DND-41 (cell line): ENCODE data around the gene ZRANB1.

Experiments
- EZH2 ChIP-seq: IDR thresholded peaks from 3 replicates; pipeline ENCODE4 v1.6.1; 2012; ENCODE audit warnings: borderline replicate concordance, low read depth, mild to moderate bottlenecking, moderate library complexity, low read length, inconsistent platforms; ENCODE audit not compliant: severe bottlenecking
- TF ChIP-seq, protein P1 (sequence below): IDR thresholded peaks from 2 replicates; pipeline ENCODE4 v1.5.1; 2012; ENCODE audit warnings: borderline replicate concordance, low read length, moderate library complexity, mild to moderate bottlenecking; ENCODE audit not compliant: poor library complexity, severe bottlenecking; ENCODE audit errors: extremely low read depth

DNA sequence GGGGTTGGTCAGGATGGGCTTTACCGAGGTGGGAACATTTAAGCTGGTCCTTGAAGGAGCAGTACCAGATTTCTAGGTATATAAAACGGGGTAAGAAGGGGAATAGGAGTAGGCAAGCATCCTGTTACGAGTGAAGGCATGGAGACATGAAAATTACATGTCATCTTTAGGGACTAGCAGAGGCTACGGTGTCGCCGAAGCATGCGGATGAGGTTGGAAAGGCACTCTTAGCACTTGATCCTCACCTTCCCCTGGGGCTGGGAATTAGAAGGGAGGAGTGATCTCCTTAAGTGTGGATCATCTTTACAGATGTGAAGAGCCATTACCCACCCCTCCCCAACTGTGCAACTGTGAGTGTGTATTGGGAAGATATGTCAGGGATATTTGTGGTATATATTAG is 13.8 kb upstream of the ZRANB1 start:
- TF ChIP-seq, protein P1, sequence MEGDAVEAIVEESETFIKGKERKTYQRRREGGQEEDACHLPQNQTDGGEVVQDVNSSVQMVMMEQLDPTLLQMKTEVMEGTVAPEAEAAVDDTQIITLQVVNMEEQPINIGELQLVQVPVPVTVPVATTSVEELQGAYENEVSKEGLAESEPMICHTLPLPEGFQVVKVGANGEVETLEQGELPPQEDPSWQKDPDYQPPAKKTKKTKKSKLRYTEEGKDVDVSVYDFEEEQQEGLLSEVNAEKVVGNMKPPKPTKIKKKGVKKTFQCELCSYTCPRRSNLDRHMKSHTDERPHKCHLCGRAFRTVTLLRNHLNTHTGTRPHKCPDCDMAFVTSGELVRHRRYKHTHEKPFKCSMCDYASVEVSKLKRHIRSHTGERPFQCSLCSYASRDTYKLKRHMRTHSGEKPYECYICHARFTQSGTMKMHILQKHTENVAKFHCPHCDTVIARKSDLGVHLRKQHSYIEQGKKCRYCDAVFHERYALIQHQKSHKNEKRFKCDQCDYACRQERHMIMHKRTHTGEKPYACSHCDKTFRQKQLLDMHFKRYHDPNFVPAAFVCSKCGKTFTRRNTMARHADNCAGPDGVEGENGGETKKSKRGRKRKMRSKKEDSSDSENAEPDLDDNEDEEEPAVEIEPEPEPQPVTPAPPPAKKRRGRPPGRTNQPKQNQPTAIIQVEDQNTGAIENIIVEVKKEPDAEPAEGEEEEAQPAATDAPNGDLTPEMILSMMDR = no peak
- no peak for TF ChIP-seq EZH2
